ENCODE results near the gene TMEM125. TPM values are rescaled to one million over a fixed set of nuclear protein-coding genes. Genes with fewer than 3 reads are reported as not detected.

Gene TMEM125
- total RNA-seq, 1 experiment from 2014 or later: 21.5 TPM

- peak; percentile 96 for ATAC-seq
- ChIA-PET CTCF (interaction anchor here (0.5 to 7.4 kb wide), 34 partner anchors 8 to 708 kb away, joined by 3 to 100 read pairs (median 4); partner anchors contain the start of genes C1orf210, CDC20, HYI and KDM4A), POLR2A (interaction anchor here (0.6 to 1.5 kb wide), 3 partner anchors 30 to 131 kb away, joined by 3 to 5 read pairs (median 5); partner anchors contain the start of gene CDC20)
- H3K4me1 Mint-ChIP-seq: peaks cover 20% of the 10 kb centered on the region
- TF ChIP-seq JAZF1 (CRISPR knock-in tag; IDR thresholded peaks at IDR 0.05) (no peak), RORB (CRISPR knock-in tag; IDR thresholded peaks at IDR 0.05) (no peak)
- TF ChIP-seq, protein P1, sequence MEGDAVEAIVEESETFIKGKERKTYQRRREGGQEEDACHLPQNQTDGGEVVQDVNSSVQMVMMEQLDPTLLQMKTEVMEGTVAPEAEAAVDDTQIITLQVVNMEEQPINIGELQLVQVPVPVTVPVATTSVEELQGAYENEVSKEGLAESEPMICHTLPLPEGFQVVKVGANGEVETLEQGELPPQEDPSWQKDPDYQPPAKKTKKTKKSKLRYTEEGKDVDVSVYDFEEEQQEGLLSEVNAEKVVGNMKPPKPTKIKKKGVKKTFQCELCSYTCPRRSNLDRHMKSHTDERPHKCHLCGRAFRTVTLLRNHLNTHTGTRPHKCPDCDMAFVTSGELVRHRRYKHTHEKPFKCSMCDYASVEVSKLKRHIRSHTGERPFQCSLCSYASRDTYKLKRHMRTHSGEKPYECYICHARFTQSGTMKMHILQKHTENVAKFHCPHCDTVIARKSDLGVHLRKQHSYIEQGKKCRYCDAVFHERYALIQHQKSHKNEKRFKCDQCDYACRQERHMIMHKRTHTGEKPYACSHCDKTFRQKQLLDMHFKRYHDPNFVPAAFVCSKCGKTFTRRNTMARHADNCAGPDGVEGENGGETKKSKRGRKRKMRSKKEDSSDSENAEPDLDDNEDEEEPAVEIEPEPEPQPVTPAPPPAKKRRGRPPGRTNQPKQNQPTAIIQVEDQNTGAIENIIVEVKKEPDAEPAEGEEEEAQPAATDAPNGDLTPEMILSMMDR (IDR thresholded peaks at IDR 0.05): peak; percentile 93
- H3K36me3 Mint-ChIP-seq: no peaks in the 10 kb centered on the region
- peak; percentile 96 for DNase-seq (ENCODE audit: low spot score)
- H3K4me3 Mint-ChIP-seq: no peak overlapping the region
- H3K27ac Mint-ChIP-seq: no peak overlapping the region
- no peaks in the 10 kb centered on the region for H3K9me3 Mint-ChIP-seq
- peaks cover 3% of the 10 kb centered on the region; the same call in 1 of the 2 replicates for H3K27me3 Mint-ChIP-seq (ENCODE audit: low read depth)
Observed at GRCh38 chr1:43227143-43227764, 42.5 kb upstream of the TMEM125 start.

- Mint-ChIP-seq H3K9me3 (no peaks in the 10 kb centered on the region), H3K27me3 (ENCODE audit: low read depth) (peaks cover 3% of the 10 kb centered on the region; the same call in 1 of the 2 replicates), H3K4me1 (peaks cover 20% of the 10 kb centered on the region), H3K4me3 (no peak overlapping the region), H3K36me3 (no peaks in the 10 kb centered on the region), H3K27ac (no peak overlapping the region)
- no peak for DNase-seq (ENCODE audit: low spot score)
- TF ChIP-seq ZNF232 (CRISPR knock-in tag; IDR thresholded peaks at IDR 0.05): no peak
- TF ChIP-seq IRF2 (CRISPR knock-in tag; IDR thresholded peaks at IDR 0.05; ENCODE audit: borderline replicate concordance, low read depth): no peak
- no peak for TF ChIP-seq ZNF317 (CRISPR knock-in tag; IDR thresholded peaks at IDR 0.05; ENCODE audit: borderline replicate concordance, low read depth)
- TF ChIP-seq SOX15 (CRISPR knock-in tag; IDR thresholded peaks at IDR 0.05): no peak
- no peak for TF ChIP-seq NFATC4 (CRISPR knock-in tag; IDR thresholded peaks at IDR 0.05)
- no peak for TF ChIP-seq SMAD4 (CRISPR knock-in tag; IDR thresholded peaks at IDR 0.05)
- TF ChIP-seq, protein P2, sequence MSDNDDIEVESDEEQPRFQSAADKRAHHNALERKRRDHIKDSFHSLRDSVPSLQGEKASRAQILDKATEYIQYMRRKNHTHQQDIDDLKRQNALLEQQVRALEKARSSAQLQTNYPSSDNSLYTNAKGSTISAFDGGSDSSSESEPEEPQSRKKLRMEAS (CRISPR knock-in tag; IDR thresholded peaks at IDR 0.05): no peak
- no peak for TF ChIP-seq CREB1 (CRISPR knock-in tag; IDR thresholded peaks at IDR 0.05)
- TF ChIP-seq, protein P3, sequence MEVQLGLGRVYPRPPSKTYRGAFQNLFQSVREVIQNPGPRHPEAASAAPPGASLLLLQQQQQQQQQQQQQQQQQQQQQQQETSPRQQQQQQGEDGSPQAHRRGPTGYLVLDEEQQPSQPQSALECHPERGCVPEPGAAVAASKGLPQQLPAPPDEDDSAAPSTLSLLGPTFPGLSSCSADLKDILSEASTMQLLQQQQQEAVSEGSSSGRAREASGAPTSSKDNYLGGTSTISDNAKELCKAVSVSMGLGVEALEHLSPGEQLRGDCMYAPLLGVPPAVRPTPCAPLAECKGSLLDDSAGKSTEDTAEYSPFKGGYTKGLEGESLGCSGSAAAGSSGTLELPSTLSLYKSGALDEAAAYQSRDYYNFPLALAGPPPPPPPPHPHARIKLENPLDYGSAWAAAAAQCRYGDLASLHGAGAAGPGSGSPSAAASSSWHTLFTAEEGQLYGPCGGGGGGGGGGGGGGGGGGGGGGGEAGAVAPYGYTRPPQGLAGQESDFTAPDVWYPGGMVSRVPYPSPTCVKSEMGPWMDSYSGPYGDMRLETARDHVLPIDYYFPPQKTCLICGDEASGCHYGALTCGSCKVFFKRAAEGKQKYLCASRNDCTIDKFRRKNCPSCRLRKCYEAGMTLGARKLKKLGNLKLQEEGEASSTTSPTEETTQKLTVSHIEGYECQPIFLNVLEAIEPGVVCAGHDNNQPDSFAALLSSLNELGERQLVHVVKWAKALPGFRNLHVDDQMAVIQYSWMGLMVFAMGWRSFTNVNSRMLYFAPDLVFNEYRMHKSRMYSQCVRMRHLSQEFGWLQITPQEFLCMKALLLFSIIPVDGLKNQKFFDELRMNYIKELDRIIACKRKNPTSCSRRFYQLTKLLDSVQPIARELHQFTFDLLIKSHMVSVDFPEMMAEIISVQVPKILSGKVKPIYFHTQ (CRISPR knock-in tag; IDR thresholded peaks at IDR 0.05): no peak
- no peak for TF ChIP-seq EMX1 (CRISPR knock-in tag; IDR thresholded peaks at IDR 0.05)
- TF ChIP-seq TCF7 (CRISPR knock-in tag; IDR thresholded peaks at IDR 0.05; ENCODE audit: low read depth): no peak
- TF ChIP-seq, protein P4, sequence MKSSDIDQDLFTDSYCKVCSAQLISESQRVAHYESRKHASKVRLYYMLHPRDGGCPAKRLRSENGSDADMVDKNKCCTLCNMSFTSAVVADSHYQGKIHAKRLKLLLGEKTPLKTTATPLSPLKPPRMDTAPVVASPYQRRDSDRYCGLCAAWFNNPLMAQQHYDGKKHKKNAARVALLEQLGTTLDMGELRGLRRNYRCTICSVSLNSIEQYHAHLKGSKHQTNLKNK (CRISPR knock-in tag; IDR thresholded peaks at IDR 0.05): no peak
- no peak for TF ChIP-seq ATF3 (CRISPR knock-in tag; conservative IDR thresholded peaks at IDR 0.05)
- TF ChIP-seq ZNF396 (CRISPR knock-in tag; IDR thresholded peaks at IDR 0.05; ENCODE audit: borderline replicate concordance): no peak
- no peak for TF ChIP-seq CDX4 (CRISPR knock-in tag; IDR thresholded peaks at IDR 0.05; ENCODE audit: borderline replicate concordance)
- no peak for TF ChIP-seq TEAD1 (CRISPR knock-in tag; IDR thresholded peaks at IDR 0.05)
- no peak for TF ChIP-seq USF1 (CRISPR knock-in tag; IDR thresholded peaks at IDR 0.05)
- TF ChIP-seq RORB (CRISPR knock-in tag; IDR thresholded peaks at IDR 0.05): no peak
- peak; percentile 11; the same call in 1 of the 2 replicates for ATAC-seq
- ChIA-PET POLR2A (interaction anchor here (1.5 kb wide), 1 partner anchor 128 kb away, joined by 6 read pairs; the partner anchor contains the start of gene CDC20), CTCF (interaction anchor here (1.5 to 7.4 kb wide), 2 partner anchors 184 to 224 kb away, joined by 4 to 100 read pairs; no protein-coding TSS in a partner anchor)
Observed at GRCh38 chr1:43229826-43230780, 39.7 kb upstream of the TMEM125 start.

All from WTC11 (cell line).